ENCODE measurements around the gene ZNF311.

Gene ZNF311

GRCh38 chr6:28945349-28945748 lies 59.8 kb downstream of the ZNF311 start:
- no peak for TF ChIP-seq CTCF (conservative IDR thresholded peaks at IDR 0.05)
- H3K27ac ChIP-seq = no peak overlapping the region
